H1 (cell line): ENCODE data around the gene ELP4. TPM values are rescaled to one million over a fixed set of nuclear protein-coding genes. Genes with fewer than 3 reads are reported as not detected.

Experiments used
- CTCF ChIA-PET: fragments of 300-600 bp; sonication (Branson Sonifier 250); formaldehyde crosslinking; loops from one replicate; lab custom pipeline; 2021; ENCODE audit not compliant: partially characterized antibody; lab: Charles Lee
- POLR2A ChIA-PET: fragments of 300-600 bp; sonication (Branson Sonifier 250); formaldehyde crosslinking; loops from one replicate; lab custom pipeline; 2021; ENCODE audit warnings: inconsistent platforms; ENCODE audit not compliant: partially characterized antibody; lab: Charles Lee
- DNase-seq, 2 experiments: peaks; one replicate each; pipeline versions ENCODE4 v3.0.0 to v3.0.0-alpha.2; 2010 to 2022; ENCODE audit warnings: low spot score in 2 of 2, low read depth in 1 of 2, mixed read lengths in 1 of 2
- FAIRE-seq: peaks from 2 replicates; lab custom pipeline; 2011; peaks lifted over from hg19 to GRCh38; lab: Jason Lieb, UNC
- H2AFZ ChIP-seq: 2 replicates; pipeline ENCODE4 v1.8.1; 2012; ENCODE audit warnings: low read length, inconsistent platforms
- H2AK5ac ChIP-seq: 2 replicates; pipeline ENCODE4 v1.6.1; 2013; ENCODE audit warnings: low read depth, low read length
- H2BK120ac ChIP-seq: replicated peaks from 2 replicates; pipeline ENCODE3; 2013; ENCODE audit warnings: low read depth, low read length, inconsistent platforms
- H2BK12ac ChIP-seq: 2 replicates; pipeline ENCODE4 v1.6.1; 2013; ENCODE audit warnings: low read depth, low read length
- H2BK15ac ChIP-seq: 2 replicates; pipeline ENCODE4 v1.6.1; 2013; ENCODE audit warnings: low read length
- H2BK20ac ChIP-seq: 2 replicates; pipeline ENCODE4 v1.6.1; 2013; ENCODE audit warnings: low read length
- H2BK5ac ChIP-seq: 2 replicates; pipeline ENCODE4 v1.6.1; 2013; ENCODE audit warnings: low read depth, low read length
- H3K14ac ChIP-seq: 2 replicates; pipeline ENCODE4 v1.6.1; 2013; ENCODE audit warnings: inconsistent platforms; ENCODE audit not compliant: insufficient read length
- H3K18ac ChIP-seq: 2 replicates; pipeline ENCODE4 v1.6.1; 2013; ENCODE audit warnings: low read length; ENCODE audit errors: extremely low read depth
- H3K23ac ChIP-seq: 2 replicates; pipeline ENCODE4 v1.6.1; 2013; ENCODE audit warnings: inconsistent platforms; ENCODE audit not compliant: insufficient read length
- H3K23me2 ChIP-seq: 2 replicates; pipeline ENCODE4 v1.6.1; 2013; ENCODE audit warnings: low read depth, low read length
- H3K27ac ChIP-seq: 2 replicates; pipeline ENCODE4 v1.6.1; 2011; ENCODE audit warnings: low read depth, low read length, inconsistent platforms
- H3K27me3 ChIP-seq, 4 experiments: replicated peaks in 1 of 4; 1 replicate in 1 of 4; 2 replicates in 3 of 4; pipeline versions ENCODE4 v1.6.1 to v1.8.1; 2011 to 2013; ENCODE audit warnings: low read length in 3 of 4, mild to moderate bottlenecking in 3 of 4, inconsistent platforms in 2 of 4, mixed read lengths in 2 of 4, moderate library complexity in 1 of 4; ENCODE audit not compliant: control insufficient read depth in 3 of 4, insufficient read depth in 3 of 4; ENCODE audit errors: extremely low read depth in 1 of 4
- H3K36me3 ChIP-seq, 4 experiments: 2 replicates each; pipeline versions ENCODE4 v1.6.1 to v1.8.1; 2011 to 2013; ENCODE audit warnings: mild to moderate bottlenecking in 4 of 4, low read length in 3 of 4, moderate library complexity in 2 of 4, control low read depth in 1 of 4, inconsistent platforms in 1 of 4; ENCODE audit not compliant: insufficient read depth in 4 of 4, control insufficient read depth in 2 of 4
- H3K4ac ChIP-seq: replicated peaks from 2 replicates; pipeline ENCODE3; 2013; ENCODE audit warnings: low read length, low read depth, mixed read lengths, inconsistent platforms; ENCODE audit not compliant: insufficient read length
- H3K4me1 ChIP-seq, 4 experiments: replicated peaks in 1 of 4; 1 replicate in 1 of 4; 2 replicates in 3 of 4; pipeline versions ENCODE4 v1.6.1 to v1.8.1; 2011 to 2013; ENCODE audit warnings: low read length in 3 of 4, inconsistent platforms in 2 of 4, mixed read lengths in 1 of 4; ENCODE audit not compliant: insufficient read depth in 4 of 4, control insufficient read depth in 3 of 4
- H3K4me2 ChIP-seq, 2 experiments: 2 replicates each; pipeline versions ENCODE4 v1.6.1 to v1.8.1; 2011 to 2013; ENCODE audit warnings: low read depth in 2 of 2, low read length in 2 of 2, control low read depth in 1 of 2, inconsistent platforms in 1 of 2, mild to moderate bottlenecking in 1 of 2; ENCODE audit not compliant: insufficient read depth in 1 of 2
- H3K4me3 ChIP-seq, 4 experiments: fragments of 200-600, 300-600 bp in 1 of 4; sonication (generic), shearing (Covaris generic), sonication (Bioruptor Twin) in 1 of 4; 2 replicates each; pipeline versions ENCODE4 v1.5.1 to v1.8.1; 2011 to 2016; ENCODE audit warnings: low read length in 4 of 4, low read depth in 3 of 4, control low read depth in 2 of 4, inconsistent platforms in 2 of 4, mild to moderate bottlenecking in 2 of 4, mixed read lengths in 1 of 4, moderate library complexity in 1 of 4; ENCODE audit not compliant: insufficient read depth in 2 of 4; ENCODE audit errors: extremely low read depth in 1 of 4
- H3K56ac ChIP-seq: replicated peaks from 2 replicates; pipeline ENCODE3; 2013; ENCODE audit warnings: low read depth, mild to moderate bottlenecking, mixed read lengths, low read length, inconsistent platforms; ENCODE audit not compliant: insufficient read length
- H3K79me1 ChIP-seq: 2 replicates; pipeline ENCODE4 v1.6.1; 2013; ENCODE audit warnings: low read depth, low read length, control low read depth
- H3K79me2 ChIP-seq, 2 experiments: 2 replicates each; pipeline versions ENCODE4 v1.6.1 to v1.8.1; 2012 to 2013; ENCODE audit warnings: low read length in 2 of 2, mild to moderate bottlenecking in 2 of 2, inconsistent platforms in 1 of 2; ENCODE audit not compliant: insufficient read depth in 2 of 2, control insufficient read depth in 1 of 2
- H3K9ac ChIP-seq, 4 experiments: replicated peaks in 1 of 4; 1 replicate in 1 of 4; 2 replicates in 3 of 4; pipeline versions ENCODE4 v1.6.1 to v1.8.1; 2011 to 2013; ENCODE audit warnings: low read depth in 3 of 4, low read length in 3 of 4, control low read depth in 2 of 4, mild to moderate bottlenecking in 2 of 4, moderate library complexity in 2 of 4, inconsistent platforms in 1 of 4; ENCODE audit errors: extremely low read depth in 1 of 4
- H3K9me3 ChIP-seq, 2 experiments: 2 replicates each; pipeline versions ENCODE4 v1.6.1 to v1.8.1; 2012 to 2013; ENCODE audit warnings: mild to moderate bottlenecking in 2 of 2, moderate library complexity in 2 of 2, control low read depth in 1 of 2, inconsistent platforms in 1 of 2, low read depth in 1 of 2, low read length in 1 of 2, mixed read lengths in 1 of 2; ENCODE audit not compliant: insufficient read depth in 2 of 2
- H4K20me1 ChIP-seq, 2 experiments: replicated peaks in 1 of 2; 2 replicates each; pipeline versions ENCODE3 to v1.8.1; 2011 to 2013; ENCODE audit warnings: inconsistent platforms in 2 of 2, low read length in 2 of 2, mild to moderate bottlenecking in 1 of 2; ENCODE audit not compliant: insufficient read depth in 2 of 2, control insufficient read depth in 1 of 2
- H4K5ac ChIP-seq: 2 replicates; pipeline ENCODE4 v1.6.1; 2013; ENCODE audit warnings: low read length, low read depth, mixed read lengths, inconsistent platforms; ENCODE audit not compliant: insufficient read length
- H4K8ac ChIP-seq: 2 replicates; pipeline ENCODE4 v1.8.0; 2013; ENCODE audit warnings: mild to moderate bottlenecking, moderate library complexity, low read length, inconsistent platforms; ENCODE audit not compliant: insufficient read depth; ENCODE audit errors: extremely low read depth
- H4K91ac ChIP-seq: replicated peaks from 2 replicates; pipeline ENCODE3; 2013; ENCODE audit warnings: low read length, mixed read lengths, inconsistent platforms; ENCODE audit not compliant: insufficient read length
- ASH2L ChIP-seq: fragments of 200-600, 300-600 bp; sonication (generic); IDR thresholded peaks from one replicate; pipeline ENCODE4 v1.7.1; 2017; ENCODE audit warnings: low read length
- BRCA1 ChIP-seq: IDR thresholded peaks from 2 replicates; pipeline ENCODE4 v1.6.1; 2012; ENCODE audit warnings: low read depth, low read length, improper control_type of control experiment
- CBX8 ChIP-seq: fragments of 300-800, 300-1000 bp; sonication (generic); IDR thresholded peaks from 2 replicates; pipeline ENCODE4 v1.7.1; 2016; ENCODE audit warnings: low read depth, low read length, borderline replicate concordance
- CHD1 ChIP-seq: IDR thresholded peaks from 2 replicates; pipeline ENCODE4 v1.6.1; 2012; ENCODE audit warnings: low read depth, low read length, improper control_type of control experiment
- EZH2 ChIP-seq: fragments of 200-600 bp; sonication (generic); IDR thresholded peaks from 2 replicates; pipeline ENCODE4 v1.7.1; 2012; ENCODE audit warnings: low read depth, mild to moderate bottlenecking, moderate library complexity, low read length, inconsistent platforms; ENCODE audit not compliant: severe bottlenecking
- NANOG ChIP-seq: IDR thresholded peaks from 2 replicates; pipeline ENCODE4 v1.6.1; 2011; ENCODE audit warnings: low read length, low read depth, mild to moderate bottlenecking, inconsistent platforms; ENCODE audit not compliant: insufficient read depth, poor library complexity, severe bottlenecking
- RNF2 ChIP-seq: fragments of 200-900, 300-1000 bp; sonication (generic); IDR thresholded peaks from 2 replicates; pipeline ENCODE4 v1.7.1; 2016; ENCODE audit warnings: borderline replicate concordance, low read depth, mild to moderate bottlenecking, antibody characterized with exemption, low read length; ENCODE audit not compliant: poor library complexity, severe bottlenecking; ENCODE audit errors: missing control alignments
- SUZ12 ChIP-seq: fragments of 200-600 bp; sonication (generic); IDR thresholded peaks from 2 replicates; pipeline ENCODE4 v1.6.1; 2012; ENCODE audit warnings: mild to moderate bottlenecking, inconsistent platforms, low read length, moderate library complexity, mixed read lengths
- ZNF274 ChIP-seq: IDR thresholded peaks from 2 replicates; pipeline ENCODE4 v1.7.0; 2012; ENCODE audit warnings: low read length, borderline replicate concordance; ENCODE audit errors: extremely low read depth
- WGBS, 2 experiments: shearing (Covaris generic) in 1 of 2; methylation state at CpG; one replicate each; pipeline versions ENCODE4 v1.1.6 to v1.1.7; 2013 to 2015; ENCODE audit warnings: low lambda C conversion rate in 2 of 2, mixed read lengths in 2 of 2, inconsistent platforms in 1 of 2, low coverage in 1 of 2, missing lambda C conversion rate in 1 of 2; ENCODE audit not compliant: insufficient replicate concordance in 2 of 2, insufficient coverage in 1 of 2, insufficient read length in 1 of 2; ENCODE audit errors: extremely low coverage in 1 of 2, missing lambda C conversion rate in 1 of 2; 5-methylcytosine and 5-hydroxymethylcytosine counted together
- polyA plus RNA-seq, 7 experiments: library from polyadenylated mRNA; depleted of rRNA in 3 of 7; stranded (reverse) in 5 of 7; unstranded in 2 of 7; fragments of >200 nt in 5 of 7; fragments of 200-250 nt in 2 of 7; gene quantifications; 1 replicate in 5 of 7; 2 replicates in 1 of 7; 4 replicates in 1 of 7; pipeline versions ENCODE4 v1.2.1 to v1.2.3, GENCODE V29; 2011 to 2013; ENCODE audit warnings: missing spikeins in 2 of 7, mixed read lengths in 2 of 7
- total RNA-seq: library from RNA; stranded (reverse); fragmentation: NEBNext Ultra II Directional; extraction: Animal tissue kit (Norgen Biotek cat#: 25700); gene quantifications from 2 replicates; pipeline ENCODE4 v1.2.1, GENCODE V29; 2021

Gene ELP4
- total and polyA plus RNA-seq, 2 of the 8 experiments (the other 6 are each of a cell fraction or from before 2014, with no cell fraction given) = 14.0 to 18.6 TPM

DNA sequence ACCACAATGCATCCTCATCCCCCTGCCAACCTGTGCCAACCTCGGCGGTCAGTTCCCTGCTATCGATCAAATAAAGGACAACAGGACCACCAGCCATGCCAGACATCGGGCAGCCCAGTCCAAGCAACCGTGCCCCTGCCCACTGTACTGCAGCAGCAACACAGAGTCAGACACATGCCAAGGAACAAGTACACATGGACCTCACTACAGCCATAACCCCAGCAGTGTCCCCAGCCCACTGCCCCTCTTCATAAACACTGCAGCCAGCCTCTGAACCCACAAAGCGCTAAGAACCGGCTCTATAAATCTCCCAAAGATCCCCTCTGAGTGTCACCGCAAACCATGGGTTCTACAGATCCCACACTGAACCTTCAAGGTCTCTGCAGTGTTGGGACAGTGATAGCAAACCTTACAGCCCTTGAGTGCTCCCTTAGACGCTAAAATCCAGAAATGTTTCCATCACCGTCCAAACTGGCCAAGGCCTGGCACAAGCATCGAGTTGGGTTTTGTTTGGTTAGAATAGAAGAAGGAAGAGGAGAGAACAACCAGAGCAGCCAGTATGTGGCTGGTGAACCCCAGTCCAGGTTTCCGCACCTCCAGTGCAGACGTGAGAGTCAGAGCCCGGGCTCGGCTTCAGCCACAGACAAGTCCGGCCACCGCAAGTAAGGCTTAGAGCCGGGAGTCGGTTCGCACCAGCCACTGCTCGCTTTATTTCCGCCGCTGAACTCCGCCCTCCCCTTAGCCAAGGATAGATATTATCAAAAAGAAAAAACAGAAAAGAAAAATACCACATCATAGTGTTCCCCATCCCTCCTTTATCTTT lies 293.6 kb downstream of the ELP4 start:
- Histone ChIP-seq H3K4me3 (no peak overlapping the region), H3K4me2 (peak overlapping the region; percentile 13 to 56; a peak in 2 of 4 replicates), H3K9ac (no peak overlapping the region), H3K27me3 (peaks cover 89 to 100% (median 97%) of the 10 kb centered on the region in 4 experiments), H4K8ac (no peak overlapping the region; the same call in 1 of the 2 replicates), H4K5ac (no peak overlapping the region), H3K14ac (no peak overlapping the region), H3K23ac (no peak overlapping the region), H3K23me2 (peaks cover 7% of the 10 kb centered on the region; the same call in 1 of the 2 replicates), H4K20me1 (peaks cover 2 to 35% of the 10 kb centered on the region in 2 experiments), H2AFZ (no peak overlapping the region), H2BK15ac (no peak overlapping the region; the same call in 1 of the 2 replicates), H2BK120ac (no peak overlapping the region), H3K36me3 (no peaks in the 10 kb centered on the region; a peak in 1 of 8 replicates), H2BK12ac (peak overlapping the region; percentile 96; the same call in 1 of the 2 replicates), H3K4ac (peak overlapping the region; percentile 12), H3K18ac (peak overlapping the region; percentile 48; the same call in 1 of the 2 replicates), H3K56ac (no peak overlapping the region), H3K79me2 (no peaks in the 10 kb centered on the region), H3K9me3 (no peaks in the 10 kb centered on the region), H4K91ac (no peak overlapping the region), H2AK5ac (0 out of 2 replicates have a peak overlapping the region, but pooled peaks have one; percentile 11), H2BK20ac (peak overlapping the region; percentile 73; the same call in 1 of the 2 replicates), H2BK5ac (no peak overlapping the region), H3K4me1 (peaks cover 25 to 48% (median 27%) of the 10 kb centered on the region in 4 experiments), H3K79me1 (no peaks in the 10 kb centered on the region), H3K27ac (no peak overlapping the region)
- 7% methylated on average over 24 of the region's 24 CpGs; no CpG with 5 or more reads in 1 of the 2 experiments for WGBS, 2 experiments
- ChIA-PET POLR2A (interaction anchor here (0.6 to 2.9 kb wide), 4 partner anchors 9 to 357 kb away, joined by 3 to 18 read pairs (median 5); no protein-coding TSS in a partner anchor), CTCF (interaction anchor here (0.6 to 7.2 kb wide), 6 partner anchors 10 to 692 kb away, joined by 3 to 88 read pairs (median 5); no protein-coding TSS in a partner anchor)
- FAIRE-seq (no peak), DNase-seq (peak in 1 of 2 experiments; percentile 66)
- TF ChIP-seq NANOG (no peak), EZH2 (peak; percentile 94), RNF2 (peak; percentile 14), BRCA1 (no peak), CHD1 (no peak), CBX8 (peak; percentile 80), SUZ12 (peak; percentile 97), ZNF274 (no peak), ASH2L (no peak)
